Endodermal cell (in vitro differentiated cells): ENCODE measurements around the gene TCEAL3. TPM values are rescaled to one million over a fixed set of nuclear protein-coding genes. Genes with fewer than 3 reads are reported as not detected.

ENCODE experiments used
- DNase-seq: peaks from one replicate; pipeline ENCODE4 v3.0.0-alpha.2; 2017
- H3K27ac ChIP-seq: 2 replicates; pipeline ENCODE4 v1.5.1; 2013; ENCODE audit warnings: mild to moderate bottlenecking, low read depth, low read length, moderate library complexity
- H3K27me3 ChIP-seq: 2 replicates; pipeline ENCODE4 v1.6.1; 2013; ENCODE audit warnings: mild to moderate bottlenecking, low read length, moderate library complexity; ENCODE audit not compliant: insufficient read depth, control insufficient read depth, poor library complexity, severe bottlenecking
- H3K36me3 ChIP-seq: 2 replicates; pipeline ENCODE4 v1.7.0; 2013; ENCODE audit warnings: mild to moderate bottlenecking, low read length, moderate library complexity; ENCODE audit not compliant: control insufficient read depth, insufficient read depth
- H3K4me1 ChIP-seq: one replicate; pipeline ENCODE4 v1.7.0; 2013; ENCODE audit warnings: low read length; ENCODE audit not compliant: control insufficient read depth, insufficient read depth
- H3K4me3 ChIP-seq: 2 replicates; pipeline ENCODE4 v1.5.1; 2013; ENCODE audit warnings: mild to moderate bottlenecking, low read length, moderate library complexity
- H3K9ac ChIP-seq: 2 replicates; pipeline ENCODE4 v1.6.1; 2013; ENCODE audit warnings: mild to moderate bottlenecking, low read length, moderate library complexity; ENCODE audit not compliant: poor library complexity, severe bottlenecking; ENCODE audit errors: extremely low read depth
- H3K9me3 ChIP-seq: 2 replicates; pipeline ENCODE4 v1.6.1; 2013; ENCODE audit warnings: mild to moderate bottlenecking, low read length, moderate library complexity; ENCODE audit not compliant: control insufficient read depth
- H3K27ac Mint-ChIP-seq: 2 replicates; pipeline ENCODE4 v1.8.0; 2020; ENCODE audit warnings: mixed read lengths
- H3K27me3 Mint-ChIP-seq: 2 replicates; pipeline ENCODE4 v1.8.0; 2021; ENCODE audit warnings: mild to moderate bottlenecking, mixed read lengths; ENCODE audit not compliant: insufficient read depth
- H3K36me3 Mint-ChIP-seq: 2 replicates; pipeline ENCODE4 v1.8.0; 2020; ENCODE audit warnings: low read depth, mixed read lengths
- H3K4me1 Mint-ChIP-seq: 2 replicates; pipeline ENCODE4 v1.8.0; 2020; ENCODE audit warnings: mixed read lengths
- H3K4me3 Mint-ChIP-seq: 2 replicates; pipeline ENCODE4 v1.8.0; 2020; ENCODE audit warnings: mild to moderate bottlenecking, moderate library complexity, mixed read lengths
- H3K9me3 Mint-ChIP-seq: 2 replicates; pipeline ENCODE4 v1.8.0; 2020; ENCODE audit warnings: mild to moderate bottlenecking, mixed read lengths
- WGBS, 2 experiments: methylation state at CpG; one replicate each; pipeline versions ENCODE4 v1.1.5 to v1.1.7; 2013; ENCODE audit warnings: missing lambda C conversion rate in 2 of 2, mixed read lengths in 1 of 2; ENCODE audit not compliant: insufficient coverage in 1 of 2, insufficient read length in 1 of 2; 5-methylcytosine and 5-hydroxymethylcytosine counted together
- total RNA-seq, 2 donors: library from RNA; stranded (reverse); fragmentation: NEBNext Ultra II Directional in 1 of 2; extraction: Animal tissue kit (Norgen Biotek cat#: 25700) in 1 of 2; gene quantifications; 2 replicates in 1 of 2; 3 replicates in 1 of 2; pipeline ENCODE4 v1.2.1, GENCODE V29; 2021
- TF ChIP-seq, protein P1 (sequence below): fragments of 200-600 bp; sonication (generic); conservative IDR thresholded peaks from 2 replicates; pipeline ENCODE4 v1.5.0; 2021; ENCODE audit warnings: antibody characterized with exemption, mild to moderate bottlenecking

Gene TCEAL3
- total RNA-seq, 2 donors from 2014 or later: 9.2 to 11.0 TPM

DNA sequence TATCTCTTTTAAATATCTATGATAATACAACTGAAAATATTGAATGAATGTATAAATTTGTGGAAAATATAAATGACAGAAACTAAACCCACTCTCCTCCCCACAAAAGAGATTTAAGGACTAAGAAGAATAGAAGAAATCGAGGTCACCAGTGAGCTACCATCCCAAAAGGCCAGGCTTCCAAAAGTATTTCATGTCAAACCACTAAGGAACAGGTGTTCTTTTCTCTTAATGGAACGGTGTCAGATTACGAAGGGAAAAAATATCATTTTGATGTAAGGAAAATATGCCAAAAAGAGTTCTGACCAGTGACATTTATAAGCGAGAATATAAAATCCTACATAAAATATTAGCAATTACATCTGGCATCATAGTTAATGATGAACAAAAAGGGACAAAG is 36.0 kb upstream of the TCEAL3 start:
- H3K27ac Mint-ChIP-seq: no peak overlapping the region
- TF ChIP-seq, protein P1, sequence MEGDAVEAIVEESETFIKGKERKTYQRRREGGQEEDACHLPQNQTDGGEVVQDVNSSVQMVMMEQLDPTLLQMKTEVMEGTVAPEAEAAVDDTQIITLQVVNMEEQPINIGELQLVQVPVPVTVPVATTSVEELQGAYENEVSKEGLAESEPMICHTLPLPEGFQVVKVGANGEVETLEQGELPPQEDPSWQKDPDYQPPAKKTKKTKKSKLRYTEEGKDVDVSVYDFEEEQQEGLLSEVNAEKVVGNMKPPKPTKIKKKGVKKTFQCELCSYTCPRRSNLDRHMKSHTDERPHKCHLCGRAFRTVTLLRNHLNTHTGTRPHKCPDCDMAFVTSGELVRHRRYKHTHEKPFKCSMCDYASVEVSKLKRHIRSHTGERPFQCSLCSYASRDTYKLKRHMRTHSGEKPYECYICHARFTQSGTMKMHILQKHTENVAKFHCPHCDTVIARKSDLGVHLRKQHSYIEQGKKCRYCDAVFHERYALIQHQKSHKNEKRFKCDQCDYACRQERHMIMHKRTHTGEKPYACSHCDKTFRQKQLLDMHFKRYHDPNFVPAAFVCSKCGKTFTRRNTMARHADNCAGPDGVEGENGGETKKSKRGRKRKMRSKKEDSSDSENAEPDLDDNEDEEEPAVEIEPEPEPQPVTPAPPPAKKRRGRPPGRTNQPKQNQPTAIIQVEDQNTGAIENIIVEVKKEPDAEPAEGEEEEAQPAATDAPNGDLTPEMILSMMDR: no peak
- no peak for DNase-seq
- peaks cover 13% of the 10 kb centered on the region for H3K27me3 Mint-ChIP-seq
- WGBS, 2 experiments: 84% methylated on average over 3 of the region's 4 CpGs; no CpG with 5 or more reads in 1 of the 2 experiments
- no peaks in the 10 kb centered on the region for H3K4me1 Mint-ChIP-seq
- Histone ChIP-seq H3K9me3 (no peaks in the 10 kb centered on the region), H3K27me3 (no peaks in the 10 kb centered on the region), H3K4me1 (no peaks in the 10 kb centered on the region), H3K4me3 (no peak overlapping the region), H3K36me3 (no peaks in the 10 kb centered on the region), H3K9ac (no peak overlapping the region), H3K27ac (no peak overlapping the region)
- no peaks in the 10 kb centered on the region for H3K9me3 Mint-ChIP-seq
- no peaks in the 10 kb centered on the region for H3K36me3 Mint-ChIP-seq
- no peak overlapping the region for H3K4me3 Mint-ChIP-seq

DNA sequence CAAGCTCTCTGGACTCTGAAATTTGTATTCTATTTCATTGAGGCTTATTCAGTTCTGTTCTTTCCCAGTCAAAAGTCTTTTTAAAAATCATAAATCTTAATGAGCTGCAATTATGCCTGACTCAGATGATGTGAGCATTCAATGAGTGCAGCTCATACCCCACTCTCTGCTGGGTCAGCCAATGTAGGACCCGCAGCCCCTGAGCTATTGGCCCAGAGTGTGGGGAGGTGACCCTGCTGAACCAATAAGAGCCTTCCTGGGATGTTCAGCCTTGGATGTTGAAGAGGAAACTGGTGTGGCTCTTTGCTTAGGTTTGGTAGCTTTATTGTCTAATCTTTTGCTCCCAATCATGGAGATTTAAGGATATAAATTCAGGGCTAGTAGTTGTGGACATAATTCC is 34.6 kb upstream of the TCEAL3 start:
- 73% methylated on average over 1 of the region's 1 CpG; no CpG with 5 or more reads in 1 of the 2 experiments for WGBS, 2 experiments
- H3K36me3 Mint-ChIP-seq: no peaks in the 10 kb centered on the region
- no peaks in the 10 kb centered on the region for H3K9me3 Mint-ChIP-seq
- TF ChIP-seq, protein P1: no peak
- Histone ChIP-seq H3K27me3 (no peaks in the 10 kb centered on the region), H3K9ac (no peak overlapping the region), H3K4me1 (no peaks in the 10 kb centered on the region), H3K36me3 (no peaks in the 10 kb centered on the region), H3K9me3 (no peaks in the 10 kb centered on the region), H3K27ac (no peak overlapping the region), H3K4me3 (no peak overlapping the region)
- H3K4me1 Mint-ChIP-seq: no peaks in the 10 kb centered on the region
- DNase-seq: peak; percentile 63
- peaks cover 8% of the 10 kb centered on the region for H3K27me3 Mint-ChIP-seq
- H3K27ac Mint-ChIP-seq: no peak overlapping the region
- H3K4me3 Mint-ChIP-seq: no peak overlapping the region

DNA sequence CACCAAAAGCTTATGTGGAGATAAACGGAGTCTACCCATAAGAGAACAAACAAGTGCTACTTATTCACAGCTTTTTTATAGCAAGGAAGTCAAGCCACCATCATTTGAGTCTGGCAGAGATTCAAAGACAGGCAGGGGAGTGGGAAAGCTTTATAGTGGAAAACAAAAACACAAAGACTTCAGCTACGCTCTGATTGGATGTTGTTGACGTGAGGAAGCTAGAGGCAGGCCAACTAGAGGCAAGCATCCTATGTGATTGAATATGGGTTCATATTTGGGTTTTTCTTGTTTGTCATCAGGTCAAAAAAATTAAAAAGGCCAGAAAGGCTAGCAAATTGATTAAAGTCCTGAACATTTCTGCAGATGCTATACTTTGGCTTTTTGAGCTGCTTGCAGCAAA is 23.2 kb upstream of the TCEAL3 start:
- Mint-ChIP-seq H3K27ac (no peak overlapping the region), H3K9me3 (peaks cover 19% of the 10 kb centered on the region), H3K36me3 (peaks cover 6% of the 10 kb centered on the region)

More for the DNA sequence above, 23.2 kb upstream of the TCEAL3 start:
- 57% methylated on average over 3 of the region's 3 CpGs; no CpG with 5 or more reads in 1 of the 2 experiments for WGBS, 2 experiments
- H3K4me1 Mint-ChIP-seq: peaks cover 11% of the 10 kb centered on the region
- peaks cover 5% of the 10 kb centered on the region for H3K36me3 ChIP-seq
- H3K27ac ChIP-seq: no peak overlapping the region
- peak overlapping the region; percentile 94 for H3K4me3 Mint-ChIP-seq
- peak overlapping the region; percentile 85 for H3K4me3 ChIP-seq
- no peaks in the 10 kb centered on the region for H3K9me3 ChIP-seq
- DNase-seq: no peak
- no peaks in the 10 kb centered on the region for H3K27me3 ChIP-seq
- H3K9ac ChIP-seq: no peak overlapping the region
- H3K27me3 Mint-ChIP-seq: peaks cover 11% of the 10 kb centered on the region
- TF ChIP-seq, protein P1: no peak
- no peaks in the 10 kb centered on the region for H3K4me1 ChIP-seq
